ENCODE measurements around the gene ADPRH. TPM values are rescaled to one million over a fixed set of nuclear protein-coding genes. Genes with fewer than 3 reads are reported as not detected.

ADPRH gene
- total RNA-seq, 4 donors from 2014 or later = 10.4 to 17.8 (median 14.1) TPM

DNA sequence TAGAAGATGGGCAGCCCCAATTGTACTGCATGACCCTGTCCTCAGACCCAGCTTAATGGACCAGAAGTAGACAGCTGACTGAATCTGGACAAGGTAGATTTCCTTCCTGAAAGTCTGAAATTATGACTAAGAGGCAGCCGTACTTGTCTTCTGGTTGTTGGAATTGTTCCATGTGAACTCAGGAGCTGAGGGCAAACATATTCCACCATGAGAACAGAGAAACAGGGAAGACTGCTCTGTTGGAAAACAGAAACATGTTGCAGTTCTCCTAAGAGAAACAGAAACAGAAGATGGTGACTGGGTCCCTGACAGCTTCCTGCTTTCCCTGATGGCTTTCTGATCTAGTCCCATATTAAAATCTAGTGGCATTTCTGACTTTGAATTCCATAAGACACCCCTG, 57.0 kb downstream of the ADPRH start:
- DNase-seq (ENCODE audit: extremely low spot score) = no peak
- Histone ChIP-seq H3K27ac (replicated peaks in 1 of 4) (peak overlapping the region; percentile 10 to 80 (median 42)), H3K4me3 (no peak overlapping the region), H3K27me3 (no peaks in the 10 kb centered on the region), H3K9me3 (no peaks in the 10 kb centered on the region), H3K4me1 (peaks cover 16 to 42% (median 28%) of the 10 kb centered on the region in 4 donors), H3K36me3 (peaks cover 1 to 8% (median 4%) of the 10 kb centered on the region in 4 donors)
- WGBS = 64% methylated on average over 1 of the region's 1 CpG
- intact Hi-C loops (cut with DNase I) = no loop called here
- TF ChIP-seq POLR2AphosphoS5 (IDR thresholded peaks at IDR 0.05) (no peak), EP300 (IDR thresholded peaks at IDR 0.05) (no peak), POLR2A (IDR thresholded peaks at IDR 0.05; ENCODE audit: low read depth) (no peak)
- TF ChIP-seq, protein P1, sequence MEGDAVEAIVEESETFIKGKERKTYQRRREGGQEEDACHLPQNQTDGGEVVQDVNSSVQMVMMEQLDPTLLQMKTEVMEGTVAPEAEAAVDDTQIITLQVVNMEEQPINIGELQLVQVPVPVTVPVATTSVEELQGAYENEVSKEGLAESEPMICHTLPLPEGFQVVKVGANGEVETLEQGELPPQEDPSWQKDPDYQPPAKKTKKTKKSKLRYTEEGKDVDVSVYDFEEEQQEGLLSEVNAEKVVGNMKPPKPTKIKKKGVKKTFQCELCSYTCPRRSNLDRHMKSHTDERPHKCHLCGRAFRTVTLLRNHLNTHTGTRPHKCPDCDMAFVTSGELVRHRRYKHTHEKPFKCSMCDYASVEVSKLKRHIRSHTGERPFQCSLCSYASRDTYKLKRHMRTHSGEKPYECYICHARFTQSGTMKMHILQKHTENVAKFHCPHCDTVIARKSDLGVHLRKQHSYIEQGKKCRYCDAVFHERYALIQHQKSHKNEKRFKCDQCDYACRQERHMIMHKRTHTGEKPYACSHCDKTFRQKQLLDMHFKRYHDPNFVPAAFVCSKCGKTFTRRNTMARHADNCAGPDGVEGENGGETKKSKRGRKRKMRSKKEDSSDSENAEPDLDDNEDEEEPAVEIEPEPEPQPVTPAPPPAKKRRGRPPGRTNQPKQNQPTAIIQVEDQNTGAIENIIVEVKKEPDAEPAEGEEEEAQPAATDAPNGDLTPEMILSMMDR (IDR thresholded peaks at IDR 0.05) = no peak

GRCh38 chr3:119636891-119637611, 57.8 kb downstream of the ADPRH start:
- Histone ChIP-seq H3K4me3 (no peak overlapping the region), H3K27ac (replicated peaks in 1 of 4) (peak overlapping the region; percentile 52 to 80 (median 72)), H3K27me3 (no peaks in the 10 kb centered on the region), H3K36me3 (peaks cover 4 to 16% (median 12%) of the 10 kb centered on the region in 4 donors), H3K4me1 (peaks cover 16 to 38% (median 26%) of the 10 kb centered on the region in 4 donors), H3K9me3 (no peaks in the 10 kb centered on the region)
- 95% methylated on average over 4 of the region's 4 CpGs for WGBS
- no peak for DNase-seq (ENCODE audit: extremely low spot score)
- TF ChIP-seq, protein P1 (IDR thresholded peaks at IDR 0.05) = no peak
- TF ChIP-seq POLR2A (IDR thresholded peaks at IDR 0.05; ENCODE audit: low read depth) (no peak), POLR2AphosphoS5 (IDR thresholded peaks at IDR 0.05) (no peak), EP300 (IDR thresholded peaks at IDR 0.05) (no peak)
- intact Hi-C loops (cut with DNase I) = no loop called here

DNA sequence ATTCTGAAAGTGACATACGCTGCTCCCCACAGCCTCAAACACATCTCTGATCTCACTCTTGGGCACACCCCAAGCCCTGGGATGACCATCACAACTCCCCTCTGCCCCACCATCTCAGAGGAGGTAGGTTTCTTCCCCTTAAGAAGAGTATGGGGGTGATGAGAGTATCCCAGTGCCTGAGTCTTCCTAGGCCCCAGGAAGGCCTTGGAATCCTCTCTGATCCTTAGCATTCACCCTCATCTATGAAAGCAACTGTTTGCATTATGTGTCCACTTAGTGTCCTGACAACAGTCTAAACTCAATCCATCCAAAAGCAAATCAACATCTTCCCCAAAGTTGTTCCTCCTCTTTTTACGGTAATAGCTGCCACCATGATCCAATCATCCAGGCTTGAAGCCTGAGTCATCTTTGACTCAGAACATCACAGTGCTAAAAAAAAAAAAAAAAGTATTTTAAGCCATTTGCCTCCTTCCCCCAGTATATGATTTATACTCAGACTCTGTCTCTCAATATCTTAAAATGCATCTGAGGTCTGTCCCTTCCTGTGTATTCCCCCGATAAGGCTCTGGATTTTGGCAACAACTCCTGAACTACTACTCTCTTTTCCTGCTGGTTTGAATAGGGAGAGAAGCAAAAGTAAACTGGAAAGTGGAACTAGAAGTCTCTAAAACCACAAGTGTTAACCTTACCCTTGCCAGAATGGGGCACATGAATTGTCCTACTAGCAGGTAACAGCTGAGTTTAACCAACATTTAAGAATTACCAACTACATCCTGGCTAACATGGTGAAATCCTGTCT, 58.6 kb downstream of the ADPRH start:
- Histone ChIP-seq H3K27me3 (no peaks in the 10 kb centered on the region), H3K9me3 (no peaks in the 10 kb centered on the region), H3K36me3 (peaks cover 8 to 24% (median 20%) of the 10 kb centered on the region in 4 donors), H3K4me3 (no peak overlapping the region), H3K27ac (replicated peaks in 1 of 4) (peak overlapping the region; percentile 52 to 80 (median 72)), H3K4me1 (peaks cover 17 to 39% (median 25%) of the 10 kb centered on the region in 4 donors)
- DNase-seq (ENCODE audit: extremely low spot score) = no peak
- TF ChIP-seq POLR2AphosphoS5 (IDR thresholded peaks at IDR 0.05) = peak in 1 of 2 donors; percentile 55
- TF ChIP-seq EP300 (IDR thresholded peaks at IDR 0.05) = no peak
- 46% methylated on average over 3 of the region's 3 CpGs for whole genome bisulfite sequencing
- intact Hi-C loops (cut with DNase I) = no loop called here

Other genes with a start within 250 kb of the ADPRH start
- 10 to 100 TPM in 3 of 4 donors, 1 to 10 TPM in 1; 10.0 to 34.3 (median 25.9) TPM for gene TMEM39A, start 115.9 kb upstream of the ADPRH start, total RNA-seq
- 10 to 100 TPM in 3 of 4 donors, 1 to 10 TPM in 1; 9.2 to 13.9 (median 11.4) TPM for gene POGLUT1, start 110.5 kb upstream of the ADPRH start, total RNA-seq
- 10 to 100 TPM; 45.7 to 63.9 (median 54.7) TPM for gene TIMMDC1, start 80.9 kb upstream of the ADPRH start, total RNA-seq
- 1 to 10 TPM in 1 of 4 donors, under 1 TPM in 1, not detected in 2; 0.26 to 1.3 TPM for gene CD80, start 19.9 kb upstream of the ADPRH start, total RNA-seq
- gene PLA1A, start 18.4 kb downstream of the ADPRH start, total RNA-seq = 1 to 10 TPM; 1.5 to 2.9 (median 2.0) TPM
- gene POPDC2, start 81.1 kb downstream of the ADPRH start, total RNA-seq = 10 to 100 TPM; 67.9 to 92.6 (median 79.3) TPM
- 10 to 100 TPM; 36.3 to 76.4 (median 61.6) TPM for gene COX17, start 97.9 kb downstream of the ADPRH start, total RNA-seq
- gene CFAP91, start 123.5 kb downstream of the ADPRH start, total RNA-seq = 1 to 10 TPM; 1.5 to 6.5 (median 4.4) TPM
- under 1 TPM in 1 of 4 donors, not detected in 3; 0.46 TPM for gene NR1I2, start 202.6 kb downstream of the ADPRH start, total RNA-seq

Data from esophagus muscularis mucosa (tissue), 4 donors.